Natural killer cell (primary cell): ENCODE results near the gene DGCR6L. TPM values are rescaled to one million over a fixed set of nuclear protein-coding genes. Genes with fewer than 3 reads are reported as not detected.
"Not testable (repeated sequence)": the region's sequence is repeated elsewhere in the genome, so short reads cannot be mapped to it uniquely, and the experiment has no call there.

ENCODE experiments used
- ATAC-seq, 3 donors: fragments of 150-1000 bp in 2 of 3; fragments of 200-7000 bp in 1 of 3; cut with Tn5 transposase; 1 replicate in 1 of 3; 2 replicates in 2 of 3; pipeline ENCODE4 v1.10.0; 2021; ENCODE audit warnings: mild to moderate bottlenecking in 2 of 3, moderate library complexity in 2 of 3
- DNase-seq, 2 donors: peaks; one replicate each; pipeline versions ENCODE4 v3.0.0 to v3.0.0-alpha.2; 2013 to 2021; ENCODE audit warnings: mixed read lengths in 1 of 2
- H3K27ac ChIP-seq: one replicate; pipeline ENCODE4 v1.5.1; 2013; ENCODE audit warnings: mild to moderate bottlenecking, low read length
- H3K27me3 ChIP-seq: one replicate; pipeline ENCODE4 v1.6.1; 2013; ENCODE audit warnings: low read length; ENCODE audit not compliant: control insufficient read depth, insufficient read depth
- H3K36me3 ChIP-seq: one replicate; pipeline ENCODE4 v1.6.1; 2013; ENCODE audit warnings: low read length; ENCODE audit not compliant: control insufficient read depth, insufficient read depth
- H3K4me1 ChIP-seq: one replicate; pipeline ENCODE4 v1.6.1; 2013; ENCODE audit warnings: low read length; ENCODE audit not compliant: control insufficient read depth, insufficient read depth
- H3K4me3 ChIP-seq: one replicate; pipeline ENCODE4 v1.5.1; 2013; ENCODE audit warnings: low read length
- H3K9me3 ChIP-seq: one replicate; pipeline ENCODE4 v1.6.1; 2013; ENCODE audit warnings: low read length; ENCODE audit not compliant: control insufficient read depth, insufficient read depth
- H3K27ac Mint-ChIP-seq, 2 donors: one replicate each; pipeline ENCODE4 v1.8.0; 2022; ENCODE audit warnings: mild to moderate bottlenecking in 2 of 2, mixed read lengths in 2 of 2, moderate library complexity in 1 of 2
- H3K27me3 Mint-ChIP-seq, 2 donors: one replicate each; pipeline ENCODE4 v1.8.0; 2022; ENCODE audit warnings: low read depth in 2 of 2, mixed read lengths in 2 of 2
- H3K36me3 Mint-ChIP-seq: one replicate; pipeline ENCODE4 v1.8.0; 2022; ENCODE audit warnings: mixed read lengths
- H3K4me1 Mint-ChIP-seq, 2 donors: one replicate each; pipeline ENCODE4 v1.8.0; 2022; ENCODE audit warnings: mixed read lengths in 2 of 2
- H3K4me3 Mint-ChIP-seq: one replicate; pipeline ENCODE4 v1.8.0; 2022; ENCODE audit warnings: mild to moderate bottlenecking, moderate library complexity, mixed read lengths
- H3K9me3 Mint-ChIP-seq, 2 donors: one replicate each; pipeline ENCODE4 v1.8.0; 2022; ENCODE audit warnings: mixed read lengths in 2 of 2
- WGBS: methylation state at CpG from one replicate; pipeline ENCODE4 v1.1.7; 2013; ENCODE audit warnings: missing lambda C conversion rate; ENCODE audit not compliant: insufficient coverage; 5-methylcytosine and 5-hydroxymethylcytosine counted together
- intact Hi-C: fragments of 100-400 bp; cut with micrococcal nuclease; formaldehyde crosslinking; loops from one replicate; pipeline ENCODE4 v1.14.2; 2022
- total RNA-seq, 4 donors: library from RNA; stranded (reverse); fragments of 120-200 nt in 1 of 4; gene quantifications; one replicate each; pipeline versions ENCODE4 v1.2.3 to v1.2.4, GENCODE V29; 2013 to 2022
- TF ChIP-seq, protein P1 (sequence below): fragments of 200-600 bp; IDR thresholded peaks from one replicate; pipeline ENCODE4 v1.8.0; 2022; ENCODE audit warnings: antibody characterized with exemption

DGCR6L gene
- total RNA-seq, 3 donors from 2014 or later (not counting 1 experiment from before 2014, with no cell fraction given) = 20.3 to 34.3 (median 33.0) TPM

GRCh38 chr22:20286784-20287423 lies 33.0 kb downstream of the DGCR6L start:
- H3K4me3 Mint-ChIP-seq, H3K9me3 Mint-ChIP-seq: not testable (repeated sequence)
- WGBS = 74% methylated on average over 13 of the region's 20 CpGs

DNA sequence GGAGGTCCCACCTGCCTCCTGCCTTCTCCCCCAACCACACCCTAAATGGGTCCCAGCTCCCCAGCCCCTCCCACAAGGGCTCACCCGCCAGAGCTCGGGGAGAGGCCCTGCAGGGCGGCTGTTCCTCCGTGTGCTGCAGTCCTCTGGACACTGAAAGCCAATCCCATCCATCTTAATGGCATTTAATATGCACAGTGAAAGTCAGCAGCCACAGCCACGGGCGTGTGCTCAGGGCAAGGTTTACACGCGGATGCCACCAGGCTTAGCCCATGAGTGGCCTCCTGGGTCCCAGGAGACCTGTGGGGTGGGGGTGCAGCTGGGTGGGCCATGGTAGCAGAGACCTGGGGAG lies 33.6 kb downstream of the DGCR6L start:
- H3K4me3 Mint-ChIP-seq = not testable (repeated sequence)

More at GRCh38 chr22:20286784-20287423, 33.0 kb downstream of the DGCR6L start:
- ATAC-seq, H3K4me3 ChIP-seq, H3K27me3 ChIP-seq, intact Hi-C loops, H3K27me3 Mint-ChIP-seq, H3K27ac Mint-ChIP-seq, H3K36me3 Mint-ChIP-seq, H3K4me1 ChIP-seq, H3K36me3 ChIP-seq, H3K4me1 Mint-ChIP-seq, H3K27ac ChIP-seq, H3K9me3 ChIP-seq, DNase-seq: not testable (repeated sequence)

DNA sequence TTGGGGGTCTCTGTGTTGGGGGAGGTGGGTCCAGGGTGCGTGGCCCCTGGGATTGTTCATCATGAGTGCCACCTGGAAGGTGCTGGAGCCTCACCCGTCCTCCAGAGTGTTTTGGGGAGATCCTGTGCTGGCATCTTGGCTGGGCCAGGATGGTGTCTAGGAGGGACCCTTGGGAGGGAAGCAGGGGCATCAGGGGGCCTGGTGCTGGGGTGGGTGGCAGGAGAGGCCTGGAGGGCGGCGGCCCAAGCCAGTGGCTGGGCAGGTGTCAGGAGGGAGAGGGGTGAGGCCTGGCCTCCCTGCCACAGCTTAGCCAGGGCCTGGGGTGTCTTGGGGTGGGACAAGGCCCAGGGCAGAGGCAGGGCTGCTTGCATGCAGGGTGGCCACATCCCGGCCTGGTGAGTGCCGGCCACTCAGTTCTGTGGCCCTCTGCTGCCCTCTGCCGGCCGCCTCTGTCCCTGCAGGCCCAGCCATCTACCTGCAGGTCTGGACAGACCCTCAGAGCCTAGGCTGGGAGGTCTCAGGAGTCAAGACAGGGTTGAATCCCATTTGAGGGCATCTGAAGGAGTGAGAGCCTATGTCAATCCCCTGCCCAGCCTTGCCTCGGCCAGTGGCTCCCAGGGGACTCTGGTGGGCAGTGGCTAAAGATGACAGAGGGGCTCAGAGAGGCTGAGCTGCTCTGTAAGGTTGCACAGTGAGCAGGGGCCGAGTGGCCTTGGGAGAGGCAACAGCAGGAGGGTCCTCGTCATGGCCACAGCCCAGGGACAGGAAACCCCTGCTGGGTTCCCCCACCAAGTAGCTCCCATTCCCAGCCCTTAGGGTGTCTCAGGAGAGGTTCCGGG lies 34.2 kb downstream of the DGCR6L start:
- TF ChIP-seq, protein P1, sequence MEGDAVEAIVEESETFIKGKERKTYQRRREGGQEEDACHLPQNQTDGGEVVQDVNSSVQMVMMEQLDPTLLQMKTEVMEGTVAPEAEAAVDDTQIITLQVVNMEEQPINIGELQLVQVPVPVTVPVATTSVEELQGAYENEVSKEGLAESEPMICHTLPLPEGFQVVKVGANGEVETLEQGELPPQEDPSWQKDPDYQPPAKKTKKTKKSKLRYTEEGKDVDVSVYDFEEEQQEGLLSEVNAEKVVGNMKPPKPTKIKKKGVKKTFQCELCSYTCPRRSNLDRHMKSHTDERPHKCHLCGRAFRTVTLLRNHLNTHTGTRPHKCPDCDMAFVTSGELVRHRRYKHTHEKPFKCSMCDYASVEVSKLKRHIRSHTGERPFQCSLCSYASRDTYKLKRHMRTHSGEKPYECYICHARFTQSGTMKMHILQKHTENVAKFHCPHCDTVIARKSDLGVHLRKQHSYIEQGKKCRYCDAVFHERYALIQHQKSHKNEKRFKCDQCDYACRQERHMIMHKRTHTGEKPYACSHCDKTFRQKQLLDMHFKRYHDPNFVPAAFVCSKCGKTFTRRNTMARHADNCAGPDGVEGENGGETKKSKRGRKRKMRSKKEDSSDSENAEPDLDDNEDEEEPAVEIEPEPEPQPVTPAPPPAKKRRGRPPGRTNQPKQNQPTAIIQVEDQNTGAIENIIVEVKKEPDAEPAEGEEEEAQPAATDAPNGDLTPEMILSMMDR = peak; percentile 75
- not testable (repeated sequence) for H3K9me3 ChIP-seq, H3K4me1 ChIP-seq, H3K36me3 ChIP-seq, H3K36me3 Mint-ChIP-seq, H3K4me3 ChIP-seq, H3K27ac ChIP-seq, H3K9me3 Mint-ChIP-seq, H3K27me3 ChIP-seq, H3K4me1 Mint-ChIP-seq, H3K27ac Mint-ChIP-seq, H3K4me3 Mint-ChIP-seq, H3K27me3 Mint-ChIP-seq
- intact Hi-C loops = loop anchor here (1.0 kb wide), 1 partner anchor 128 kb away; no protein-coding TSS in a partner anchor
- ATAC-seq = peak; percentile 77 to 97 (median 96)
- peak; percentile 77 to 81 for DNase-seq
- 37% methylated on average over 11 of the region's 12 CpGs for WGBS

More for the DNA sequence above, 33.6 kb downstream of the DGCR6L start:
- H3K27me3 Mint-ChIP-seq, H3K9me3 Mint-ChIP-seq, DNase-seq, H3K27ac ChIP-seq, H3K27me3 ChIP-seq, H3K4me3 ChIP-seq, H3K36me3 ChIP-seq, H3K9me3 ChIP-seq, H3K27ac Mint-ChIP-seq, intact Hi-C loops, ATAC-seq, H3K4me1 ChIP-seq, H3K36me3 Mint-ChIP-seq, H3K4me1 Mint-ChIP-seq: not testable (repeated sequence)
- 36% methylated on average over 8 of the region's 8 CpGs for WGBS

GRCh38 chr22:20284471-20285086 lies 35.3 kb downstream of the DGCR6L start:
- DNase-seq (no peak), ATAC-seq (no peak)
- Histone ChIP-seq H3K36me3 (no peaks in the 10 kb centered on the region), H3K4me3 (no peak overlapping the region), H3K9me3 (no peaks in the 10 kb centered on the region), H3K27me3 (no peaks in the 10 kb centered on the region), H3K27ac (no peak overlapping the region), H3K4me1 (no peaks in the 10 kb centered on the region)
- H3K27me3 Mint-ChIP-seq = no peaks in the 10 kb centered on the region
- H3K4me1 Mint-ChIP-seq = no peaks in the 10 kb centered on the region
- 91% methylated on average over 13 of the region's 13 CpGs for WGBS
- H3K4me3 Mint-ChIP-seq = no peak overlapping the region
- intact Hi-C loops = loop anchor here (1.0 kb wide), 1 partner anchor 127 kb away; no protein-coding TSS in a partner anchor
- TF ChIP-seq, protein P1 = no peak
- no peaks in the 10 kb centered on the region for H3K9me3 Mint-ChIP-seq
- H3K27ac Mint-ChIP-seq = peak overlapping the region in 1 of 2 donors; percentile 51
- no peaks in the 10 kb centered on the region for H3K36me3 Mint-ChIP-seq
